ENCODE data around the gene LEMD1.
A peak's percentile ranks its signal among the peaks of the same experiment; 100 is the strongest.
"Not testable (repeated sequence)": the region's sequence is repeated elsewhere in the genome, so short reads cannot be mapped to it uniquely, and the experiment has no call there.

LEMD1 gene

DNA sequence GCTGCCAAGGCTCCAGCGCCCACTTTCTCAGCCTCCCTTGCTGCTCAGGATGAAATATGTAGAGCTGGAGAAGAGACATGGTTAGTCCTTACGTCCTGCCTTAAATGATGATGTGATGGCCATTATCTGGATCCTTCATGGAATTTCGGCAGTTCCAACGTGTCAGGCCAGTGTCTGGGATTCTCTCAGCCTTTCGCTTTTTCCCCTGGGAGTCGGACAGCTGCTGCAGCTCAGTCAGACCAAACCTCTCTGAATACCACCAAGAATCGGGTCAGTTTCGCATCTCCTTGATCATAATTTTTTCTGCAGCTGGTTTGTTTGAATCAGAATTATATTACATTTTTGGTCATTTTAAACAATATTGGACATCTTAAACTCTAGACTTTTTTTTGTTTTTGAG, 42.8 kb downstream of the LEMD1 start:
- no peak for DNase-seq

DNA sequence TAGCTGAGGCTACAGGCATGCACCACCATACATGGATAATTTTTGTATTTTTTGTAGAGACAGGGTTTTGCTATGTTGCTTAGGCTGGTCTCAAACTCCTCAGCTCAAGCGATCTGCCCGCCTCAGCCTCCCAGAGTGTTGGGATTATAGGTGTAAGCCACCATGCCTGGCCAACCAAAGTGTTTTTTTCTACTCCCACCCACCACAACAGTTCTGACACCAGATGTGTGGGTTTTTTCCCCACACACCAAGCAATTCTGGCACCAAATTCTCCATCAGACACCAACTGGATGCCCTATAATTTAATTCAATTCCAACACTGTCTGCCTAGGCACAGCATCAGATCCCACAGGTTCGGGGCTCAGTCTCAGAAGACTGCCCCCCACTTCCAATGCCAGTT, 44.5 kb downstream of the LEMD1 start:
- no peak for DNase-seq

GRCh38 chr1:205376739-205377138, 45.1 kb downstream of the LEMD1 start:
- DNase-seq: no peak

GRCh38 chr1:205375835-205376545, 45.9 kb downstream of the LEMD1 start:
- DNase-seq: peak; percentile 19 to 87 (median 41)

DNA sequence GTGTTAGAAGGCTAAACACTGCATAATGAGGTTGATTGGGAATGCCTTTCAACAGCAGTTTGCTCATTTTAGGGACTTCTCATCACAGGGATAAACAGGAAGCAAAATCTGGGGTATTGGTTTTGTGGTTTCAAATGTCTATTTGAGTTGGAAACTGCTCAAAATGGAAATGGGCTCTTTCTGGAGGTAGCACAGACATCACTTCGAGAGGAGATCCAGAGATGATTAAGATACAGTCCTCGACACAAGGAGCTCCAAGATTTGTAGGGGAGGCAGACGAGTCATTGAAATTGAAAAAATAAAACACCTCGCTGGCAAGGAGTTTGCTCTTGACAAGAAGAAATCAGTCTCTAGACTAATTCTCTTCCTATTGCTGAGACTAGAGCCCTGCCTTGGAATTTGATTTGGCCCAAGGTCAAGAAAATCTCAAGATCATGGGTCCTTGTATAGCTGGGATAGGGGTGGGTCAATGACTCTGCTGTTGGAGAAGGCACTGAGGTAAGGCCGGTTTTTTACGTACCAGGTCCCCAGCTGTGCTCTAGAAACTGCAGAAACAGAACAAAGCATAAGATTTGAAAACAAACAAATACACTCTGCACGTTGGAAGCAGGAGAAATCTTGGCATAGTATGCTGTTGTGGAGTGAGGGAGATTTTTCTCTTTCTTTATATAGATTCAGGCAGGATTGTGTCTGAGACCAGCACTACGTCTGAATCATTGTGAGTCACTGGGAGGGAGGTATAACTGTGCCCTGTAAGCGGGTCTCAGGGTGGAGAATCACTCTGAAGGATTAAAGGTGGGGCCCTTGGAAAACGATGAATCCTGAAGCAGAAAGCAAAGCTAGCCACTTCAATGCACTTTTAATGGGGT, 47.4 kb downstream of the LEMD1 start:
- DNase-seq: no peak

- DNase-seq: no peak
Measured at GRCh38 chr1:205373798-205374175, 48.1 kb downstream of the LEMD1 start.

DNA sequence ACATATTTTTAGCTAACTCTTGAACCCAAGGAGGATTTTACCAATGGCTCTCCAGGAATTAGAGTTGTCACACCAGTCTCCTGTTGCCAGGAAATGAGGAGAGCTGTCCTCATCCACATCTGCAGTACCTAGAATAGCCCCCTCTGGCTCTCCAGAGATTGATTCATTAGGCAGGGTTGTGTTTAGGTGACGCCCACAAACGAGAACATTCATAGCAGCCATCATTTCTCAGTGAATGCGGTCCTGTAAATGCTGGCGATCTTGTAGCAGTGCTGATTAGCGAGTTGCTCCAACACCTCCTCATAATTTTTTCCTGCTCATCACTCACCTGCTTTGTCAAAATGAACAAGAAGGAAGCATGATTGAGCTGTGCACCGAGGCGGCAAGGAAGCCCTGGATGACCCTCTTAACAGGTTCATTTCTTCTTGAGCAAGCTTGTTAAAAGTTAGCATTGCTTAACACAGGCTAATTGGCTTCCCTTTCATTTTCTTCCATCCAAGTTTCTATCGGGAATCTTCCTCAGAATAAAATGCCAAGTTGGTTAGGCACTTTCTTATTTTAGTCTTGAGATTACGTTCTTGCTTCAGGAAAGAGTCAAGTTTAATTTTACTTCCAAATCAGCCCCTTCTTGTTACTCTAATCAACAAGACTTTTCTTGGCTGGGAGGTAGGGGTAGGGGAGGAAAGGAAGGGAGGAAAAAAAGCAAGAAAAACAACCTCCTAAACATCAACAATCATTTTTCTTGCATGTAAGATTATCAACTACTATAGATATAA, 48.6 kb downstream of the LEMD1 start:
- peak in 1 of 3 experiments; percentile 43 for DNase-seq

DNA sequence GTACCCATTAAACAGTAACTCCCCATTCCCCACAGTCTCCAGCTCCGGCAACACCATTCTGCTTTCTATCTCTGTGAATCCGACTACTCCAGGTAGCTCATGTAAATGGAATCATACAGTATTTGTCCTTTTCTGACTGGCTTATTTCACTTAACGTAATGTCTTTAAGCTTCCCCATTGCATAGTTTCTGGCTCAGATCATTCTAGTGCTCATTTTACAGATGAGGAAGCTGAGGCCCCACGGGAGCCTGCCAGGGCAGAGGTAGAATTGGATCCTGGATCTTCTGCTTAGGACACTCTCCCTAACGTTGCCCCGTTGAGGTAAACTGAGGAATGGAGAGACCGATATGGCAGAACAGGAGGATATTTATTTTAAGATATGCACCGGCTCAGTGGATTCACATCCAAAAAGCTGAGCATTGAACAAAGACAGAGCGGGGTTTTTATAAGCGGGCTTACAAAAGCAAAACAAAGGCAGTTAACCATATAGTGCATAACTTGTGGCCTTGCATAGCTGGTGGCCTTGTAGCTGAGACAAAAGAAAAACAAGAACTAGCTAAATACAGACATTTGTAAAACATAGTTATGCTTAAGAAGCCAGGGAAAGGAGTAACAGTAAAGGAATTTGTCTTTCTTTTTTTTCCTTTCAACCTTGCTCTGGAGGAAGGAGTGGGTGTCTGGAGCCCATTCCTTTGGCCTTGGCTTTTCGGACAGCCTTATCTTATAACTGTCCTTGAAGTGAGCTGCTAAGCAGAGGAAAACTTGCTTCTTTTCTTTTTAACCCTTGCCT, 49.8 kb downstream of the LEMD1 start:
- no peak for DNase-seq

GRCh38 chr1:205370780-205371179, 51.1 kb downstream of the LEMD1 start:
- peak in 2 of 3 experiments; percentile 33 to 77 for DNase-seq

GRCh38 chr1:205369701-205370123, 52.1 kb downstream of the LEMD1 start:
- DNase-seq: no peak

GRCh38 chr1:205368478-205368877, 53.4 kb downstream of the LEMD1 start:
- DNase-seq: no peak

DNA sequence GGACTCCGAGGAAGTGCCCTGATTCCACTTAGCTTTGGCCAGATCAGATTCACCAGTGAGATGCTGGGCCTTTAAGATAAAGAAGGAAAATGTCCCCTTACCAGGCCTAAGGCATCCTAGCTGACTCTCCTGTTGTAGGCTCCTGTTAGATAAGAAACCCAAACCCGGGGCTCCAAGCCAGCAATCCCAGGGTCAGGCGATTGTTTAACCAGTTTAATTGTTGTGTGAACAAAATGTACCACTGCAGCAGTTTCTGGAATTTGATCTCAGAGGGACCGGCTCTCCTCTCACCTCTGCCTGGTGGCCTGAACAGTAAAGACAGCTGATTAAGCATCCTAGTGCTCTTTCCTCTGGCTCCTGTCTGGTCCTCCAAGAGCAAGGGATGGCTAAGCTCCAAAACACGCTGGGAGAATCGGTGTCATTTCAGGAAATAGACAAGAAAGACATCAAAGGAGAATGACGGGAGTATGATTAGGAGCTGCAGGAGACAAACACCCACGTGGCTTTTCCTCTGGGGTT, 55.9 kb downstream of the LEMD1 start:
- DNase-seq: peak in 2 of 3 experiments; percentile 28 to 76

DNA sequence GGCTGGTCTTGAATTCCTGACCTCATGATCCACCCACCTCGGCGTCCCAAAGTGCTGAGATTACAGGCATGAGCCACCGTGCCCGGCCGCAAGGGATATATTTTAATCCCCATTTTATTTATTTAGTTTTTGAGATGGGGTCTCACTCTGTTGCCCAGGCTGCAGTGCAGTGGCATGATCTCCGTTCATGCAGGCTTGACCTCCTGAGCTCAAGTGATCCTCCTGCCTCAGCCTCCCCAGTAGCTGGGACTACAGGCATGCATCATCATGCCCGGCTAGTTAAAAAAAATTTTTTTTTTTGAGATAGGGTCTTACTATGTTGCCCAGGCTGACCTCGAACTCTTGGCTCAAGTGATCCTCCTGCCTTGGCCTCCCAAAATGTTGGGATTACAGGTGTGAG, 56.8 kb downstream of the LEMD1 start:
- DNase-seq: not testable (repeated sequence)

- DNase-seq: no peak
Measured at GRCh38 chr1:205360891-205361290, 61.0 kb downstream of the LEMD1 start.

- peak in 2 of 3 experiments; percentile 10 to 53 for DNase-seq
Measured at GRCh38 chr1:205359771-205360565, 61.9 kb downstream of the LEMD1 start.

GRCh38 chr1:205358579-205358978, 63.3 kb downstream of the LEMD1 start:
- no peak for DNase-seq

GRCh38 chr1:205357567-205357966, 64.3 kb downstream of the LEMD1 start:
- no peak for DNase-seq

- peak; percentile 22 to 66 (median 61) for DNase-seq
Measured at GRCh38 chr1:205356440-205357139, 65.3 kb downstream of the LEMD1 start, which contains the start of gene KLHDC8A. TSS of gene KLHDC8A (minus strand) at chr1:205356922. CDS start at chr1:205343604, 13,318 bp downstream.

DNA sequence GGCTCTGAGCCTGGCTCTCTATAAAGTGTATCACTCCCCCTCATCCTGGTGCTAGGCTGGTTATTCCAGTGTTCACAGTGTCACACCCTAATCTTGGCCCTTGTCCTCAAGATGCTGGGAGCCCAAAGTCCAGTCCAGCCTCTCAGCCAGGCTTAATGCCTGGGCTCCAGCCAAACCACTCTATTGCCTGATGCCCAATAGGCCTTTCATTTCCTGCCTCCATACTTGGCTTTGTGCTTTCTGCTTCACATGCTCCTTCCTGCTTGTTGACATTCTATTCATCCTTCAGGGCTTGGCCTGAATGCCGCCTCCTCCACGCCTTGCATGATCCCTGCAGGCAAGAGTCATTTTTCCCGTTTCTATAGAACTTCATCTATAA, 66.8 kb downstream of the LEMD1 start:
- no peak for DNase-seq

DNA sequence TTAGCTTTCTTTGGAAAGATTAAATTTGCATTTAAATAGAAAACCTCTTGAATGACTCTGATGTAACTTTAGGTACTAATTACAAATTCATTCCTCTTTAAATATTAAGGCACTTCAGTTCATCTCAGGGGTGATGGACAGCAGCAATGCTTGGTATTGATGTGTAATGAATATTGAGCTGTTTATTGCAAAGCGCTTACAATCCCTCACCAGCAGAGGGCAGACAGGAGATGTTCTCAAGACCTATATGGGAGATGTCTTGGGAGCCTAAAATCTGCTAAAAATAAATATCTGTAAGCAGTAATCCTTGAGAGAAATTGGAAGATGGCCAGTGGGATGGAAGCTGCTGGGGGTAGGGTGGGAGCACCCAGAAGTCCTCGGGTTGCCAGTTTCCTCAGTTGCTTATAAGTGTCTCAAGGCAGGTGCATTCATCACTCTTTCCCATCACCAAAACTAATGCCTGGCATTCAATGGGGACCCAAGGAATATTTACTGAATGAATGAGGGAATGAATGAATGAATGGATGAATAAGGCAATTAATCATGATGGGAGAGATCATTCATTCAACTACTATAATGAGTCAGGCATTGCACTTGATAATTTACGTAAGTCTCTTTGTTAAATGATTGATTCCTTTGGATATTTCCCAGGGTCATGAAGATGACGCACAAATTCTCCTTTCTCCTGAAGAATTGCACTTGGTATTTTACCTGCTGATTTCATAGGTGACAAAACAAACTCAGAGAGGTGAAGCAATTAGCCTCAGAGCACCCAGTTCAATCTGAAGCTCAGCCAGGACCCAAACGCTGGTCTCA, 67.4 kb downstream of the LEMD1 start:
- peak; percentile 49 to 93 (median 85) for DNase-seq

Data from NCI-H1417 (cell line).